GM12872 (cell line): Measurements from ENCODE around the gene OR6B1.

ENCODE experiments used
- CTCF ChIP-seq: IDR thresholded peaks from 3 replicates; pipeline ENCODE4 v1.5.1; 2011; ENCODE audit warnings: low read depth, mild to moderate bottlenecking, low read length, moderate library complexity; ENCODE audit not compliant: insufficient read depth

Gene OR6B1

DNA sequence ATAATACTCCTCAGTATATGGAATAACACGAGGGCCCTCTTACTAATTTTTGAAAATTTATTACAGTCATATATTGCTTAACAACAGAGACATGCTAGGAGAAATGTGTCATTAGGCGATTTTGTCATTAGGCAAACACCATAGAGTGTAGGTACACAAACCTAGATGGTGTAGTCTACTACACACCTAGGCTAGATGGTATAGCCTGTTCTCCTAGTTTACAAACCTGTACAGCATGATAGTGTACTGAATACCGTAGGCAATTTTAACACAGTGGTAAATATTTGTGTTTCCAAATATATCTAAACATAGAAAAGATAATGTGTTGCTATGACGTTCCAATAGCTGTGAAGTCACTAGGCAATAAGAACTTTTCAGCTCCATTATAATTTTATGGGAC is 32.7 kb upstream of the OR6B1 start:
- TF ChIP-seq CTCF: no peak

DNA sequence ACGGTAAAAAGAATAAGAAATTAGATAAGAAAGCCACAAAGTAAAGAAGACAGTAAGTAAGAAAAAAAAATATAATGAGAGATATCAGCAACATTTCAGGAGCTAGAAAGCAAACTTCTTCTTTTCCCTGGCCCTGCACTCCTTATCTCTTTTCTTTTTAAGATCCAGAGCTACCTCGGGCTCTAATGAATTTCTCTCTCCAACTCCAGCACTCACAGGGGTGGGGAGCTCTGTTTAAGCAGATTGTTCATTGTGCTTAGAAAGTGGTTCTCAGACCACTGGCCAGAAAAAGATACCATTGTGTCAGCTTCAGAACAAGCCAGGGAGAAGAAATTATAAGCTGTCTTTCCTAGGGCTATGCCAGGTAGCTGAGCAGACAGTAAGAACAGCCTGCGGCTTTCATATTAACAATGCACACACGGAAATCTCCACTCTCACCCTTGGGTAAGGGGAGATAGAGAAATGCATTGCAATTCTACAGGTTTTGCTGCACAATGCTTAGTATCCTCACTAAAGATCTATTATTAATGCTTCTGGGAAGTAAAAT is 26.2 kb upstream of the OR6B1 start:
- no peak for TF ChIP-seq CTCF

- no peak for TF ChIP-seq CTCF
Observed at GRCh38 chr7:143974459-143974858, 25.7 kb upstream of the OR6B1 start.

DNA sequence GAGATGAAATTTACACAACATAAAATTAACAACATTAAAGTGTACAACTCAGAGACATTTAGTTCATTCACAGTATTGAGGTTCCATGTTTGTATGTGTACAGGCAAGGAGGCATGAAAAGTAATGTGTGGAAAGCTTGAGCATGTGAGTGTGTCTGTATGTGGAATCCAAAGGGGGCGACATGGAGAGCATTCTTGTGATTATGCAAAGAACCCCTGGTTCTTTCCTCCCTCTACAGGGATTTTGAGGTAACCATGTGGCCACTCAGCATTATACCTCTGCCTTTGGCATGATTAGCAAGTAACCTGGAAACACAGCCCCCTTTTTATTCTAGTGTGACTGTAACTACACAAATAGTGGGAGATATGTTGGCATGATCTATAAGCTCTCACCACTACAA is 24.5 kb upstream of the OR6B1 start:
- TF ChIP-seq CTCF: no peak

DNA sequence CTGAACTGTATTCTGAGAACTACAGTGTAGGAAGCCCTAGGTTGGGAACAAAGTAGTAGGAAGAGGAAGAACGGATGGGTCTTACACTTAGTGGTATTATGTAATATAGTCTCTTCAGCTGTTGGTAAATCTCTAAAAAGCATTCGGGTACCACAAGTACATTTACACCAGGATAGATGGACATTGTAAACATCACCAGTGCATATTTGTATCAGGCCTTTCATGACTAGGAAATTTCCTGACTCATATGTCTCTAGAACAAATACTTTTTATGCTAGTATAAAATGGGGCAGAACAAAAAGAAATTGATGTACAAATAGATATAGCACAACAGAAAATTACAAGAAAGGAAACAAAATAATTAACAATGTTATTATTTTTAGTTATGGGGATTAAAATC is 21.5 kb upstream of the OR6B1 start:
- no peak for TF ChIP-seq CTCF

GRCh38 chr7:143979359-143979758 is 20.8 kb upstream of the OR6B1 start:
- TF ChIP-seq CTCF: no peak

GRCh38 chr7:143979998-143980397 is 20.1 kb upstream of the OR6B1 start:
- no peak for TF ChIP-seq CTCF
